ENCODE results near the gene CCDC18.

- TF ChIP-seq ATF3 (CRISPR knock-in tag; conservative IDR thresholded peaks at IDR 0.05) = no peak
- no peak for TF ChIP-seq JUN (CRISPR knock-in tag; IDR thresholded peaks at IDR 0.05)
- TF ChIP-seq CTCF (IDR thresholded peaks at IDR 0.05) = no peak
- no peak for TF ChIP-seq NFE2L1 (CRISPR knock-in tag; IDR thresholded peaks at IDR 0.05)
- TF ChIP-seq ZNF423 (CRISPR knock-in tag; IDR thresholded peaks at IDR 0.05) = no peak
- no peak for TF ChIP-seq MAX (CRISPR knock-in tag; IDR thresholded peaks at IDR 0.05)
- TF ChIP-seq ATF2 (CRISPR knock-in tag; IDR thresholded peaks at IDR 0.05; ENCODE audit: borderline replicate concordance, low read depth) = no peak
- no peak for TF ChIP-seq CREM (CRISPR knock-in tag; IDR thresholded peaks at IDR 0.05)
- no peak for TF ChIP-seq USF1 (CRISPR knock-in tag; IDR thresholded peaks at IDR 0.05)
Observed at GRCh38 chr1:93317943-93318342, 137.4 kb downstream of the CCDC18 start.

Measured in WTC11 (cell line).